Measurements from ENCODE around the gene IPO4. TPM values are rescaled to one million over a fixed set of nuclear protein-coding genes. Genes with fewer than 3 reads are reported as not detected.
A peak's percentile ranks its signal among the peaks of the same experiment; 100 is the strongest.

IPO4 gene
- total and polyA plus RNA-seq, 2 of the 13 experiments (the other 11 are each of a cell fraction or from before 2014, with no cell fraction given): 39.0 to 179 TPM

- TF ChIP-seq ZBTB43 (CRISPR knock-in tag; conservative IDR thresholded peaks at IDR 0.05): no peak
- TF ChIP-seq SIN3A (IDR thresholded peaks at IDR 0.05; ENCODE audit: borderline replicate concordance, low read depth, low read length): no peak
- TF ChIP-seq SSRP1 (CRISPR knock-in tag; IDR thresholded peaks at IDR 0.05): no peak
- no peak; the same call in 1 of the 2 replicates for TF ChIP-seq KMT2A (CRISPR knock-in tag; IDR thresholded peaks at IDR 0.05)
- no peak for TF ChIP-seq ZNF883 (CRISPR knock-in tag; IDR thresholded peaks at IDR 0.05; ENCODE audit: not compliant biosample characterization)
- no peak for TF ChIP-seq KAT8 (CRISPR knock-in tag; IDR thresholded peaks at IDR 0.05)
- TF ChIP-seq PITX1 (CRISPR knock-in tag; IDR thresholded peaks at IDR 0.05): peak; percentile 80
- 0 out of 2 replicates have a peak, but pooled peaks have one; percentile 24 for TF ChIP-seq CENPT (CRISPR knock-in tag; IDR thresholded peaks at IDR 0.05; ENCODE audit: low read depth)
- TF ChIP-seq ZNF83 (CRISPR knock-in tag; IDR thresholded peaks at IDR 0.05; ENCODE audit: borderline replicate concordance): peak; percentile 57; the same call in 1 of the 2 replicates
- TF ChIP-seq GABPB1 (CRISPR knock-in tag; IDR thresholded peaks at IDR 0.05): no peak
- no peak for TF ChIP-seq HOXA3 (CRISPR knock-in tag; IDR thresholded peaks at IDR 0.05)
- TF ChIP-seq MATR3 (CRISPR knock-in tag; IDR thresholded peaks at IDR 0.05): peak; percentile 24; the same call in 1 of the 2 replicates
- TF ChIP-seq SNAPC4 (CRISPR knock-in tag; IDR thresholded peaks at IDR 0.05): no peak
- TF ChIP-seq GFI1 (CRISPR knock-in tag; IDR thresholded peaks at IDR 0.05; ENCODE audit: borderline replicate concordance): no peak
- TF ChIP-seq ARID2 (CRISPR knock-in tag; IDR thresholded peaks at IDR 0.05; ENCODE audit: borderline replicate concordance): no peak
- TF ChIP-seq ZNF782 (CRISPR knock-in tag; IDR thresholded peaks at IDR 0.05; ENCODE audit: borderline replicate concordance): no peak
- no peak for TF ChIP-seq CCAR2 (optimal IDR thresholded peaks at IDR 0.05; ENCODE audit: low read depth, low read length)
- peak; percentile 3; the same call in 1 of the 2 replicates for TF ChIP-seq SNAPC2 (CRISPR knock-in tag; IDR thresholded peaks at IDR 0.05)
- TF ChIP-seq XRCC5 (optimal IDR thresholded peaks at IDR 0.05; ENCODE audit: low read length): peak; percentile 12
- TF ChIP-seq NCOR1 (IDR thresholded peaks at IDR 0.05; ENCODE audit: borderline replicate concordance, low read length): no peak
- TF ChIP-seq E2F5 (CRISPR knock-in tag; conservative IDR thresholded peaks at IDR 0.05): no peak
- TF ChIP-seq ZFP1 (CRISPR knock-in tag; IDR thresholded peaks at IDR 0.05): no peak
- TF ChIP-seq ZNF432 (CRISPR knock-in tag; IDR thresholded peaks at IDR 0.05; ENCODE audit: borderline replicate concordance): no peak
- TF ChIP-seq ZNF816 (CRISPR knock-in tag; IDR thresholded peaks at IDR 0.05; ENCODE audit: borderline replicate concordance): no peak
- TF ChIP-seq ZNF670 (CRISPR knock-in tag; IDR thresholded peaks at IDR 0.05; ENCODE audit: borderline replicate concordance): no peak
- TF ChIP-seq SP4 (CRISPR knock-in tag; IDR thresholded peaks at IDR 0.05): no peak
These were observed 53.1 kb downstream of the IPO4 start (continued) for GRCh38 chr14:24135584-24135833.

Measured in HepG2 (cell line).